ENCODE data around the gene POLE.

DNA sequence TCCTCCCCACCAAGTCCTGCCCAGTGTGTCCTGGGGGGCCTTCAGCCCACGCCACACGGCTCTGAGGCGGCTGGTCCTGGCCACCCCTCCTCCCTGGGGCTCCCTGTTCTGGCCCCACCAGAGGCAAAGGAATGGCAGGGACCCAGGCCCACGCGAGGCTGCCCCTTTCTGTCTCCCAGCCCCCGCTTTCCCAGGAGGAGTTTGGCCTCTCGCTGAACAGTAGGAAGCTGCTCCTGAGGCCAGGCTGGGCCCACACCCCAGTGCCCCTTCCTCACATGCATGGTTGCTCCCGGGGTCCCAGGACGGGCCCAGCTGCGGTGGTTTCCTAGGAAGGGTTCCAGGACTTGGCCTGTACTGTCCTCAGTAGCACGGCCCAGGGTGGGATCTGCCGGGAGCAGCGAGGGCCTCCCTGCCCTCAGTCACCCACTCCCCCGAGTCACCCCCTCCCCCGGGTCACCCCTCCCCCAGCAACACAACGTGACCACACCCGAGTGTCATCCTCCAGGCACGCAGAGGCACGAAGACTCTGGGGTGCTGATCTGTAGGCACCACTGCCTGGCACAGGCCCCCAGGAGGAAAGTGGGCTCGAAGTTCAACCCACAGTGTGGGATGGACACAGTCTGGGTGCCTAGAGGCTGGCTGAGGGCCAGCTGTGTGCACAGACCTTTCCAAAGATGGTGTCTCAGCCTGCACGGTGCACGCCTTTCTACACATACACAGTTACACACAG is 109.8 kb downstream of the POLE start:
- TF ChIP-seq, protein P1, sequence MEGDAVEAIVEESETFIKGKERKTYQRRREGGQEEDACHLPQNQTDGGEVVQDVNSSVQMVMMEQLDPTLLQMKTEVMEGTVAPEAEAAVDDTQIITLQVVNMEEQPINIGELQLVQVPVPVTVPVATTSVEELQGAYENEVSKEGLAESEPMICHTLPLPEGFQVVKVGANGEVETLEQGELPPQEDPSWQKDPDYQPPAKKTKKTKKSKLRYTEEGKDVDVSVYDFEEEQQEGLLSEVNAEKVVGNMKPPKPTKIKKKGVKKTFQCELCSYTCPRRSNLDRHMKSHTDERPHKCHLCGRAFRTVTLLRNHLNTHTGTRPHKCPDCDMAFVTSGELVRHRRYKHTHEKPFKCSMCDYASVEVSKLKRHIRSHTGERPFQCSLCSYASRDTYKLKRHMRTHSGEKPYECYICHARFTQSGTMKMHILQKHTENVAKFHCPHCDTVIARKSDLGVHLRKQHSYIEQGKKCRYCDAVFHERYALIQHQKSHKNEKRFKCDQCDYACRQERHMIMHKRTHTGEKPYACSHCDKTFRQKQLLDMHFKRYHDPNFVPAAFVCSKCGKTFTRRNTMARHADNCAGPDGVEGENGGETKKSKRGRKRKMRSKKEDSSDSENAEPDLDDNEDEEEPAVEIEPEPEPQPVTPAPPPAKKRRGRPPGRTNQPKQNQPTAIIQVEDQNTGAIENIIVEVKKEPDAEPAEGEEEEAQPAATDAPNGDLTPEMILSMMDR (IDR thresholded peaks at IDR 0.05) = no peak
- TF ChIP-seq POLR2A (IDR thresholded peaks at IDR 0.05) = no peak

Data from heart left ventricle (tissue), 13 donors.